ENCODE measurements around the gene SIRT1. TPM values are rescaled to one million over a fixed set of nuclear protein-coding genes. Genes with fewer than 3 reads are reported as not detected.

SIRT1 gene
- polyA plus RNA-seq, 1 experiment, result 16.9 TPM

DNA sequence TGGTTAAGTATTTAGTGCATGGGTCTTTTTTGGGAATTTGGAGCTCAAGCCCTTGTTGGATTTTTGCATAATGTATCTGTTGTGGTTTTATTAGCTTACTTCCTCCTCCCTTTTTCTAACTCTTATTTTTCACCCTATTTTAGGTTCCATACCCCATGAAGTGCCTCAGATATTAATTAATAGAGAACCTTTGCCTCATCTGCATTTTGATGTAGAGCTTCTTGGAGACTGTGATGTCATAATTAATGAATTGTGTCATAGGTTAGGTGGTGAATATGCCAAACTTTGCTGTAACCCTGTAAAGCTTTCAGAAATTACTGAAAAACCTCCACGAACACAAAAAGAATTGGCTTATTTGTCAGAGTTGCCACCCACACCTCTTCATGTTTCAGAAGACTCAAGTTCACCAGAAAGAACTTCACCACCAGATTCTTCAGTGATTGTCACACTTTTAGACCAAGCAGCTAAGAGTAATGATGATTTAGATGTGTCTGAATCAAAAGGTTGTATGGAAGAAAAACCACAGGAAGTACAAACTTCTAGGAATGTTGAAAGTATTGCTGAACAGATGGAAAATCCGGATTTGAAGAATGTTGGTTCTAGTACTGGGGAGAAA is 28.0 kb downstream of the SIRT1 start:
- TF ChIP-seq, protein P1, sequence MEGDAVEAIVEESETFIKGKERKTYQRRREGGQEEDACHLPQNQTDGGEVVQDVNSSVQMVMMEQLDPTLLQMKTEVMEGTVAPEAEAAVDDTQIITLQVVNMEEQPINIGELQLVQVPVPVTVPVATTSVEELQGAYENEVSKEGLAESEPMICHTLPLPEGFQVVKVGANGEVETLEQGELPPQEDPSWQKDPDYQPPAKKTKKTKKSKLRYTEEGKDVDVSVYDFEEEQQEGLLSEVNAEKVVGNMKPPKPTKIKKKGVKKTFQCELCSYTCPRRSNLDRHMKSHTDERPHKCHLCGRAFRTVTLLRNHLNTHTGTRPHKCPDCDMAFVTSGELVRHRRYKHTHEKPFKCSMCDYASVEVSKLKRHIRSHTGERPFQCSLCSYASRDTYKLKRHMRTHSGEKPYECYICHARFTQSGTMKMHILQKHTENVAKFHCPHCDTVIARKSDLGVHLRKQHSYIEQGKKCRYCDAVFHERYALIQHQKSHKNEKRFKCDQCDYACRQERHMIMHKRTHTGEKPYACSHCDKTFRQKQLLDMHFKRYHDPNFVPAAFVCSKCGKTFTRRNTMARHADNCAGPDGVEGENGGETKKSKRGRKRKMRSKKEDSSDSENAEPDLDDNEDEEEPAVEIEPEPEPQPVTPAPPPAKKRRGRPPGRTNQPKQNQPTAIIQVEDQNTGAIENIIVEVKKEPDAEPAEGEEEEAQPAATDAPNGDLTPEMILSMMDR (IDR thresholded peaks at IDR 0.05; ENCODE audit: low read depth, low read length), result no peak
- no peaks in the 10 kb centered on the region for H3K9me3 ChIP-seq (ENCODE audit: control insufficient read depth, insufficient read depth, low read length)
- CTCF ChIA-PET, result interaction anchor here (0.9 kb wide), 1 partner anchor 57 kb away, joined by 3 read pairs; no protein-coding TSS in a partner anchor
- no peaks in the 10 kb centered on the region for H3K27me3 ChIP-seq (ENCODE audit: control insufficient read depth, insufficient read depth, low read length)
- POLR2A ChIA-PET, result no interaction called here
- no peak overlapping the region for H3K4me3 ChIP-seq (ENCODE audit: low read depth, low read length)
- DNase-seq (ENCODE audit: low read depth, low spot score), result no peak
- no peak overlapping the region for H3K27ac ChIP-seq (ENCODE audit: low read depth, low read length)

DNA sequence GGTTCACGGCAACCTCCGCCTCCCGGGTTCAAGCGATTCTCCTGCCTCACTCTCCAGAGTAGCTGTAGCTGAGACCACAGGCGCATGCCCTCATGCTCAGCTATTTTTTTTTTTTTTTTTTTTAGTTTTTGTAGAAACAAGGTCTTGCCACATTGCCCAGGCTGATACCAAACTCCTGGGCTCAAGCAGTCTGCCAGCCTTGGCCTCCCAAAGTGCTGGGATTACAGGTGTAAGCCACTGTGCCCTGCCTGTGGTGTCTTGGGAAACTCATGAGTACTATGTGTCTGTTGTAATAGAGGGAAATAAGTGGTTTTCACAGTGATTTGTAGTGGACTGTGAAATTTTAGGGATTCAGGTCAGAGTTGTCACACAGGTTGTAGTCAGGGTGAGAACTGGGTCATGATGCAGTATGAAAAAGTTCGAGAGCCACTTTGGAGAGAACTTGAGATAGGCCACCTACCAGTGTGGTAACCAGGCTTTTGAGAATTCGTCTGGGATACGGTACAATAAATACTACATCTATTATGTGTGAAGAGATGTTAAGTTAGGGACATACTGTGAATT is 30.4 kb downstream of the SIRT1 start:
- ChIA-PET POLR2A (interaction anchor here (0.6 kb wide), 1 partner anchor 76 kb away, joined by 8 read pairs; no protein-coding TSS in a partner anchor), CTCF (no interaction called here)
- Histone ChIP-seq H3K9me3 (ENCODE audit: control insufficient read depth, insufficient read depth, low read length) (no peaks in the 10 kb centered on the region), H3K27ac (ENCODE audit: low read depth, low read length) (no peak overlapping the region), H3K27me3 (ENCODE audit: control insufficient read depth, insufficient read depth, low read length) (no peaks in the 10 kb centered on the region), H3K4me3 (ENCODE audit: low read depth, low read length) (no peak overlapping the region)
- TF ChIP-seq, protein P1 (IDR thresholded peaks at IDR 0.05; ENCODE audit: low read depth, low read length), result no peak
- no peak for DNase-seq (ENCODE audit: low read depth, low spot score)

DNA sequence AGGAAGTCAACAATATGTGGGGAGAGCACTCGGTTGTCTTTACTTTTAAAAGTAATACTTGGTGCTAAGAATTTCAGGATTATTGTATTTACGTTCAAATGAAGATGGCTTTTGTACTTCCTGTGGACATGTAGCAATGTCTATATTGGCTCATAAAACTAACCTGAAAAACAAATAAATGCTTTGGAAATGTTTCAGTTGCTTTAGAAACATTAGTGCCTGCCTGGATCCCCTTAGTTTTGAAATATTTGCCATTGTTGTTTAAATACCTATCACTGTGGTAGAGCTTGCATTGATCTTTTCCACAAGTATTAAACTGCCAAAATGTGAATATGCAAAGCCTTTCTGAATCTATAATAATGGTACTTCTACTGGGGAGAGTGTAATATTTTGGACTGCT is 32.7 kb downstream of the SIRT1 start:
- TF ChIP-seq, protein P1 (IDR thresholded peaks at IDR 0.05; ENCODE audit: low read depth, low read length), result no peak
- H3K4me3 ChIP-seq (ENCODE audit: low read depth, low read length), result no peak overlapping the region
- H3K9me3 ChIP-seq (ENCODE audit: control insufficient read depth, insufficient read depth, low read length), result no peaks in the 10 kb centered on the region
- H3K27ac ChIP-seq (ENCODE audit: low read depth, low read length), result no peak overlapping the region
- DNase-seq (ENCODE audit: low read depth, low spot score), result no peak
- ChIA-PET CTCF (interaction anchor here (2.3 kb wide), 1 partner anchor 296 kb away, joined by 9 read pairs; no protein-coding TSS in a partner anchor), POLR2A (no interaction called here)
- H3K27me3 ChIP-seq (ENCODE audit: control insufficient read depth, insufficient read depth, low read length), result no peaks in the 10 kb centered on the region

DNA sequence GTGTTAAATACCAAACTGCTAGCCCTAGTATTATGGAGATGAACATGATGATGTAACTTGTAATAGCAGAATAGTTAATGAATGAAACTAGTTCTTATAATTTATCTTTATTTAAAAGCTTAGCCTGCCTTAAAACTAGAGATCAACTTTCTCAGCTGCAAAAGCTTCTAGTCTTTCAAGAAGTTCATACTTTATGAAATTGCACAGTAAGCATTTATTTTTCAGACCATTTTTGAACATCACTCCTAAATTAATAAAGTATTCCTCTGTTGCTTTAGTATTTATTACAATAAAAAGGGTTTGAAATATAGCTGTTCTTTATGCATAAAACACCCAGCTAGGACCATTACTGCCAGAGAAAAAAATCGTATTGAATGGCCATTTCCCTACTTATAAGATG is 33.2 kb downstream of the SIRT1 start:
- Histone ChIP-seq H3K9me3 (ENCODE audit: control insufficient read depth, insufficient read depth, low read length) (no peaks in the 10 kb centered on the region), H3K27ac (ENCODE audit: low read depth, low read length) (no peak overlapping the region), H3K4me3 (ENCODE audit: low read depth, low read length) (no peak overlapping the region), H3K27me3 (ENCODE audit: control insufficient read depth, insufficient read depth, low read length) (no peaks in the 10 kb centered on the region)
- no peak for DNase-seq (ENCODE audit: low read depth, low spot score)
- CTCF ChIA-PET, result interaction anchor here (0.6 to 2.3 kb wide), 2 partner anchors 130 to 295 kb away, joined by 3 to 9 read pairs; no protein-coding TSS in a partner anchor
- POLR2A ChIA-PET, result no interaction called here
- TF ChIP-seq, protein P1 (IDR thresholded peaks at IDR 0.05; ENCODE audit: low read depth, low read length), result no peak

DNA sequence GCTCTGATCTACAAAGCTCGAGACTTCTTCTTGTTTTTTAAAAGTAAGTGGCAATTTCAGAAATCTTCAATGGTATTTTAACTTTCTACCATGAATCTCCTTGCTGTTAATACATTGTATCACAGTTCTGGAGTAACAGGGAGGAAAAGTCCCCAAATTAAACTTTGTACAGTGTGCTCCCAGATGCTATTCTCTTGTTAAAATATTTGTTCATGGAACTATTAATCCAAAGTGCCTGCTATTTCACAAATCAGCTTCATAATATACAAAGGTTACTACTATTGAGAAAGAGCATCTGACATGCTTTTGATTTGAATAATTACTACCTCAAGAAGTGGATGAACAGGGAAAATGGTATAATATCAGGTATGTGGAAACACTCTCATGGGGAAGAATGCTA is 36.6 kb downstream of the SIRT1 start:
- POLR2A ChIA-PET, result no interaction called here
- CTCF ChIA-PET, result no interaction called here
- no peak for DNase-seq (ENCODE audit: low read depth, low spot score)
- no peaks in the 10 kb centered on the region for H3K9me3 ChIP-seq (ENCODE audit: control insufficient read depth, insufficient read depth, low read length)
- no peak overlapping the region for H3K27ac ChIP-seq (ENCODE audit: low read depth, low read length)
- no peak overlapping the region for H3K4me3 ChIP-seq (ENCODE audit: low read depth, low read length)
- no peaks in the 10 kb centered on the region for H3K27me3 ChIP-seq (ENCODE audit: control insufficient read depth, insufficient read depth, low read length)
- TF ChIP-seq, protein P1 (IDR thresholded peaks at IDR 0.05; ENCODE audit: low read depth, low read length), result no peak
